ENCODE measurements around the gene MISP. TPM values are rescaled to one million over a fixed set of nuclear protein-coding genes. Genes with fewer than 3 reads are reported as not detected.
"Not testable (repeated sequence)": the region's sequence is repeated elsewhere in the genome, so short reads cannot be mapped to it uniquely, and the experiment has no call there.

Gene MISP
- total and polyA plus RNA-seq, 2 of the 13 experiments (the other 11 are each of a cell fraction or from before 2014, with no cell fraction given) = 0.67 to 1.3 TPM

GRCh38 chr19:740816-741505 lies 10.0 kb upstream of the MISP start (continued):
- not testable (repeated sequence) for TF ChIP-seq USF2 (IDR thresholded peaks at IDR 0.05; ENCODE audit: low read depth, low read length)
- 0 out of 2 replicates have a peak, but pooled peaks have one; percentile 26 for TF ChIP-seq USF2 (CRISPR knock-in tag; IDR thresholded peaks at IDR 0.05; ENCODE audit: borderline replicate concordance)

GRCh38 chr19:741506-742131 lies 9.3 kb upstream of the MISP start:
- Histone ChIP-seq H3K27me3 (ENCODE audit: control insufficient read depth in 1 of 2, insufficient read depth in 2 of 2, low read length in 2 of 2) (no peaks in the 10 kb centered on the region), H2AFZ (ENCODE audit: low read length) (no peak overlapping the region), H3K4me3 (replicated peaks in 1 of 3; ENCODE audit: insufficient read depth in 1 of 3, low read depth in 2 of 3, low read length in 3 of 3) (no peak overlapping the region), H3K9me3 (ENCODE audit: low read length) (no peaks in the 10 kb centered on the region), H4K20me1 (ENCODE audit: insufficient read depth, low read length) (no peaks in the 10 kb centered on the region), H3K4me2 (ENCODE audit: low read depth, low read length) (no peak overlapping the region), H3K27ac (ENCODE audit: extremely low read length, insufficient read depth, low read length) (no peak overlapping the region), H3K79me2 (ENCODE audit: insufficient read depth, low read length) (no peaks in the 10 kb centered on the region), H3K4me1 (ENCODE audit: insufficient read depth, low read length) (peaks cover 66% of the 10 kb centered on the region), H3K9ac (ENCODE audit: insufficient read depth, low read depth, low read length) (no peak overlapping the region), H3K36me3 (replicated peaks in 1 of 2; ENCODE audit: control insufficient read depth in 1 of 2, insufficient read depth in 2 of 2, low read length in 2 of 2) (no peaks in the 10 kb centered on the region)
- DNase-seq (ENCODE audit: low spot score) (peak; percentile 61), ATAC-seq (no peak), FAIRE-seq (peak; percentile 18)
- no TSS peak for BruUV-seq (replicated peaks)
- ChIA-PET CTCF (ENCODE audit: low intra/inter-chr PET ratio, low total read pairs) (no interaction called here), POLR2A (interaction anchor here (1.0 to 5.3 kb wide), 5 partner anchors 10 to 80 kb away, joined by 3 to 81 read pairs (median 3); partner anchors contain the start of gene MISP)
- intact Hi-C loops (cut with micrococcal nuclease; ENCODE audit: unreplicated experiment) (no loop called here), in situ Hi-C loops (cut with HindIII; ENCODE audit: extremely low pct_ligation_motif_present, low pct_unique_long_range_greater_than_20kb) (no loop called here)
- WGBS (ENCODE audit: low lambda C conversion rate) = 77% methylated on average over 16 of the region's 19 CpGs
- no peak for TF ChIP-seq PBX3 (CRISPR knock-in tag; IDR thresholded peaks at IDR 0.05; ENCODE audit: borderline replicate concordance)
- TF ChIP-seq PTBP1 (IDR thresholded peaks at IDR 0.05; ENCODE audit: low read depth, low read length, poor library complexity, severe bottlenecking) = no peak
- TF ChIP-seq TARDBP (CRISPR knock-in tag; IDR thresholded peaks at IDR 0.05) = no peak
- TF ChIP-seq ZNF780A (CRISPR knock-in tag; IDR thresholded peaks at IDR 0.05) = no peak
- no peak for TF ChIP-seq ZNF577 (CRISPR knock-in tag; IDR thresholded peaks at IDR 0.05; ENCODE audit: borderline replicate concordance, low read depth)
- peak; percentile 40 for TF ChIP-seq STAG1 (CRISPR knock-in tag; IDR thresholded peaks at IDR 0.05)
- TF ChIP-seq ZNF383 (CRISPR knock-in tag; IDR thresholded peaks at IDR 0.05; ENCODE audit: borderline replicate concordance) = no peak
- TF ChIP-seq CHD4 (IDR thresholded peaks at IDR 0.05; ENCODE audit: borderline replicate concordance, low read length) = peak; percentile 95; the same call in 1 of the 2 replicates
- no peak for TF ChIP-seq ZNF280B (CRISPR knock-in tag; IDR thresholded peaks at IDR 0.05; ENCODE audit: borderline replicate concordance)
- no peak for TF ChIP-seq PHF8 (CRISPR knock-in tag; IDR thresholded peaks at IDR 0.05)
- TF ChIP-seq ZNF768 (CRISPR knock-in tag; IDR thresholded peaks at IDR 0.05) = no peak
- no peak for TF ChIP-seq SKI (IDR thresholded peaks at IDR 0.05; ENCODE audit: partially characterized antibody)

Data from HepG2 (cell line).